NCI-H1694 treated with DMSO at 0.1 percent for 48 hours (cell line): Measurements from ENCODE around the gene LRRK1.

Source experiments
- DNase-seq: peaks from one replicate; lab custom pipeline; 2025; lab: John Stamatoyannopoulos, UW

Gene LRRK1

GRCh38 chr15:101023501-101024072 is 104.4 kb downstream of the LRRK1 start:
- no peak for DNase-seq

GRCh38 chr15:101024073-101024695 is 105.0 kb downstream of the LRRK1 start:
- DNase-seq: no peak

GRCh38 chr15:101024706-101025500 is 105.7 kb downstream of the LRRK1 start:
- DNase-seq: no peak

GRCh38 chr15:101025501-101025885 is 106.3 kb downstream of the LRRK1 start:
- no peak for DNase-seq

- DNase-seq: no peak
These were observed 106.9 kb downstream of the LRRK1 start for GRCh38 chr15:101025896-101026631.

GRCh38 chr15:101026656-101027272 is 107.6 kb downstream of the LRRK1 start:
- DNase-seq: no peak

- DNase-seq: no peak
These were observed 108.2 kb downstream of the LRRK1 start for GRCh38 chr15:101027273-101027901.

GRCh38 chr15:101027920-101028319 is 108.8 kb downstream of the LRRK1 start:
- no peak for DNase-seq

- no peak for DNase-seq
These were observed 109.2 kb downstream of the LRRK1 start for GRCh38 chr15:101028321-101028720.

- DNase-seq: no peak
These were observed 109.7 kb downstream of the LRRK1 start for GRCh38 chr15:101028772-101029438.

- no peak for DNase-seq
These were observed 111.0 kb downstream of the LRRK1 start for GRCh38 chr15:101029971-101030661.

GRCh38 chr15:101031213-101031612 is 112.1 kb downstream of the LRRK1 start:
- no peak for DNase-seq

GRCh38 chr15:101033801-101034200 is 114.6 kb downstream of the LRRK1 start:
- no peak for DNase-seq

- no peak for DNase-seq
These were observed 116.5 kb downstream of the LRRK1 start for GRCh38 chr15:101035611-101036010.

- DNase-seq: no peak
These were observed 117.0 kb downstream of the LRRK1 start for GRCh38 chr15:101036189-101036588.

- DNase-seq: no peak
These were observed 118.1 kb downstream of the LRRK1 start for GRCh38 chr15:101037090-101037830.

- no peak for DNase-seq
These were observed 119.3 kb downstream of the LRRK1 start for GRCh38 chr15:101038327-101039003.

GRCh38 chr15:101039461-101039860 is 120.3 kb downstream of the LRRK1 start:
- no peak for DNase-seq

- no peak for DNase-seq
These were observed 123.2 kb downstream of the LRRK1 start for GRCh38 chr15:101042320-101042719.
